Peyer's patch (tissue), 4 donors: ENCODE results near the gene S1PR1. TPM values are rescaled to one million over a fixed set of nuclear protein-coding genes. Genes with fewer than 3 reads are reported as not detected.
"Not testable (repeated sequence)": the region's sequence is repeated elsewhere in the genome, so short reads cannot be mapped to it uniquely, and the experiment has no call there.

Source experiments
- DNase-seq, 3 donors: peaks; one replicate each; pipeline ENCODE4 v3.0.0-alpha.2; 2017 to 2019
- H3K27ac ChIP-seq, 4 donors: fragments of 200-600 bp; sonication (generic); one replicate each; pipeline ENCODE4 v1.5.1; 2016 to 2019
- H3K27me3 ChIP-seq, 2 donors: fragments of 200-600 bp; sonication (generic); one replicate each; pipeline ENCODE4 v1.5.1; 2019
- H3K36me3 ChIP-seq, 3 donors: fragments of 200-600 bp; sonication (generic); one replicate each; pipeline ENCODE4 v1.5.1; 2016 to 2019
- H3K4me1 ChIP-seq, 4 donors: fragments of 200-600 bp; sonication (generic); one replicate each; pipeline ENCODE4 v1.5.1; 2016 to 2019
- H3K4me3 ChIP-seq, 4 donors: fragments of 200-600 bp; sonication (generic); 1 replicate in 3 of 4; 2 replicates in 1 of 4; pipeline ENCODE4 v1.5.1; 2016 to 2019; ENCODE audit warnings: mild to moderate bottlenecking in 1 of 4
- H3K9me3 ChIP-seq, 4 donors: fragments of 200-600 bp; sonication (generic); one replicate each; pipeline ENCODE4 v1.5.1; 2016 to 2019; ENCODE audit warnings: mild to moderate bottlenecking in 1 of 4
- CTCF ChIP-seq, 6 experiments: fragments of 450-650 bp in 4 of 6; fragments of 200-600 bp in 2 of 6; sonication (generic) in 1 of 6; IDR thresholded peaks; one replicate each; pipeline ENCODE4 v1.5.1; 2017 to 2019; ENCODE audit warnings: antibody characterized with exemption in 6 of 6, mild to moderate bottlenecking in 3 of 6, moderate library complexity in 1 of 6
- POLR2A ChIP-seq, 2 donors: fragments of 450-650 bp; IDR thresholded peaks; one replicate each; pipeline ENCODE4 v1.5.1; 2017; ENCODE audit warnings: antibody characterized with exemption in 2 of 2, mild to moderate bottlenecking in 2 of 2, moderate library complexity in 2 of 2
- total RNA-seq, 4 donors: library from RNA; depleted of rRNA; stranded (reverse); fragments of >200 nt; gene quantifications; one replicate each; pipeline ENCODE4 v1.1.0, GENCODE V29; 2016

S1PR1 gene
- total RNA-seq, 4 donors from 2014 or later, result 3.0 to 27.2 (median 19.3) TPM

DNA sequence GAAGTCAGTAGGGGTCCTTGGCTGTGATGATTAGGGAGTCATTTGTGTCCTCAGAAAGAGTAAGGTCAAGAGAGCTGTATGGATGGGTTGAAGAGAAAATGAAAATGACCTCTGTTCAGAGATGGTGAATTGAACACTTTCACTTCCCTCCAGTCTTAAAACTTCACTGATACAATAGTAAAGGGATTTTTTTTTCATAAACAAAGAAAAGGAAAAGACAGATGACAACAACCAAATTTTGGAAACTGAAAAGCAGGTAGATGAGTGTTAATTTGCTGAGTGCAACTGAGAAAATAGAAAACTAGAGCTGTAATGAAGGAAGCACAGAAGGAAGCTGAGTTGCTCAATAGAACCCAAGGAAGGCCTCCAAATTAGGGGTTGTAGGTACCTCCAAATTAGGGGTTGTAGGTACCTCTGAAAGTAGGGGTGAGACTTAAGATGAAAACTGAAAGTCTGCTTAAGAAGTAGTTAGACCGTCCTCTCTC, 14.8 kb upstream of the S1PR1 start:
- no peak for DNase-seq
- H3K27ac ChIP-seq, result no peak overlapping the region
- no peak overlapping the region for H3K4me3 ChIP-seq
- no peaks in the 10 kb centered on the region for H3K27me3 ChIP-seq
- no peaks in the 10 kb centered on the region for H3K9me3 ChIP-seq
- H3K36me3 ChIP-seq, result no peaks in the 10 kb centered on the region
- TF ChIP-seq POLR2A (IDR thresholded peaks at IDR 0.05) (no peak), CTCF (IDR thresholded peaks at IDR 0.05) (no peak)
- no peaks in the 10 kb centered on the region for H3K4me1 ChIP-seq

GRCh38 chr1:101227837-101228236, 9.0 kb upstream of the S1PR1 start:
- no peaks in the 10 kb centered on the region for H3K27me3 ChIP-seq
- no peaks in the 10 kb centered on the region for H3K9me3 ChIP-seq
- no peak overlapping the region for H3K4me3 ChIP-seq
- H3K27ac ChIP-seq, result no peak overlapping the region
- TF ChIP-seq CTCF (IDR thresholded peaks at IDR 0.05) (no peak), POLR2A (IDR thresholded peaks at IDR 0.05) (no peak)
- no peak for DNase-seq
- no peaks in the 10 kb centered on the region for H3K36me3 ChIP-seq
- H3K4me1 ChIP-seq, result no peaks in the 10 kb centered on the region

DNA sequence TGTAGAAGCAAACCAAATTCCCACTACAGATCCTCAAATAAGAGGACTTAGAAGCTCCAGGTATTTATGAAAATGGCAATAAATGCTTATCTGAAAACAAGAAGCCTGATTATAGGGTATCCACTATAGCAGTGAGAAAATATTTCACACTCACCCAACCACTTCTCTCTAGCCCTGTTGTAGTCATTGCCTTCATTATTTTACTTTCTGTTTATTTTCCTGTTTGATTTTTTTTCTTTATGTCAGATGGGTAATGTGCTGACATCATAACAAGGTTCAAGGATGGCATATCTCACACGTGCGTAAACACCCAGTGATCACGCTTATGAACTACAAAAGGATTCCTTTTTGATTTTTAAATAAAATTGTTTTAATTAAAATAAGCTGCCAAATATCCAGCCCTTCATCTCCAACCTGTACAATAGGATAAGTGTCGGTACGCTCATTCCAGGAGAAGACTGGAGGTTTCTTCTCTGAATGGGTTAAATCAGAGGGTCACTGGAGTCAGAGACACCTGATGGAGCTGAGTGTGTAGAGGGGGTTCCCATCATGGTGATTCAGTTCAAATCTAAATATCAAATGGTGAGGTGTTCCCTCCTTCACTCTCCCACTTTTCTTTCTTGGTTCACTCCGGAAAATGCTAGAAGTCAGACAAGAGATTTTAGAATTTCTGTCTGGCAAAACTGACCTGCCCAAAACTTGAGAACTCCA, 8.2 kb upstream of the S1PR1 start:
- H3K4me3 ChIP-seq, result no peak overlapping the region
- H3K9me3 ChIP-seq, result no peaks in the 10 kb centered on the region
- no peaks in the 10 kb centered on the region for H3K27me3 ChIP-seq
- no peaks in the 10 kb centered on the region for H3K4me1 ChIP-seq
- no peaks in the 10 kb centered on the region for H3K36me3 ChIP-seq
- no peak overlapping the region for H3K27ac ChIP-seq
- no peak for DNase-seq
- no peak for TF ChIP-seq POLR2A (IDR thresholded peaks at IDR 0.05)
- no peak for TF ChIP-seq CTCF (IDR thresholded peaks at IDR 0.05)

DNA sequence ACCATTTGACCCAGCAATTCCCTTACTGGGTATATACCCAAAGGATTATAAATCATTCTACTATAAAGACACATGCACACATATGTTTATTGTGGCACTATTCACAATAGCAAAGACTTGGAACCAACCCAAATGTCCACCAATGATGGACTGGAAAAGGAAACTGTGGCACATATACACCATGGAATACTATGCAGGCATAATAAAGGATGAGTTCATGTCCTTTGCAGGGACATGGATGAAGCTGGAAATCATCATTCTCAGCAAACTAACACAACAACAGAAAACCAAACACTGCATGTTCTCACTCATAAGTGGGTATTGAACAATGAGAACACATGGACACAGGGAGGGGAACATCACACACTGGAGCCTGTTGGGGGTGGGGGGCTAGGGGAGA, 4.6 kb upstream of the S1PR1 start:
- not testable (repeated sequence) for H3K36me3 ChIP-seq, H3K9me3 ChIP-seq, H3K27me3 ChIP-seq, H3K27ac ChIP-seq, H3K4me3 ChIP-seq, DNase-seq
- peaks cover 0 to 12% (median 5%) of the 10 kb centered on the region in 4 donors for H3K4me1 ChIP-seq

DNA sequence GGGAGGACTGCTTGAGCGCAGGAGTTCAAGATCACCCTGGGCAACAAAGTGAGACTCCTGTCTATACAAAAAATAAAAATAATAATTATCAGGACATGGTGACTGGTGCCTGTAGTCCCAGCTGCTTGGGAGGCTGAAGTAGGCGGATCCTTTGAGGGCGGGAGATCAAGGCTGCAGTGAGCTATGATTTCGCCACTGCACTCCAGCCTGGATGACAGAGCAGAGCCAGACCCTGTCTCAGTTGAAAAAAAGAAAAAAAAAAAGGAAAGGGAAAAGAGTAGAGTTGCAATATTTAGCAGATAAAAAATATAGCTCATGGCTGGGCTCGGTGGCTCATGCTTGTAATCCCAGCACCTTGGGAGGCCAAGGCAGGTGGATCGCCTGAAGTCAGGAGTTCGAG, 3.3 kb upstream of the S1PR1 start:
- no peaks in the 10 kb centered on the region for H3K27me3 ChIP-seq
- TF ChIP-seq CTCF (IDR thresholded peaks at IDR 0.05) (no peak), POLR2A (IDR thresholded peaks at IDR 0.05) (no peak)
- no peak for DNase-seq

DNA sequence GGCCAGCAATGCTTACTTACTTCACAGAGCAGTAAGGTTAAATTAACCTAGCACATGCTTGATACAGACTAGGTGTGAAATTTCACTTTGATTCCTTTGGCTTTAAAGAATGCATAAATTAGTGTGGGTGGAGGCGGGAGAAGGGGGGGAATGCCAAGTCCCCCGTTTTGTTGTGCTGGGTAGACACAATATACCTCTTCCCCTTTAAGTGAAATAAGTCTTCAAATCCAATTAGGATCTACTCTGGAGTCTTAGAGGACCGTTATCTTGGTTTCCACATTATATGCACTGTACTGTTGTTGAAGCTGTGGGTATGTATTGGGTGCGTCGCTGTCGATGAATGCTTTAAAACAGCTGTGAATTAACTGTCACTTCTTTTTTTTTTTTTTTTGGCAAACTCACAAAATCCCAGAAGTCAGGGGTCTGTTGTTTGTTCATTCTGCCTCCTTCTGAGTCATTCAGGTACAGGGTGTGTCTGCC, 1.6 kb upstream of the S1PR1 start:
- no peaks in the 10 kb centered on the region for H3K36me3 ChIP-seq
- peak overlapping the region in 3 of 4 donors; percentile 40 to 81 (median 74) for H3K27ac ChIP-seq

More for the DNA sequence above, 3.3 kb upstream of the S1PR1 start:
- H3K27ac ChIP-seq, result no peak overlapping the region
- H3K4me3 ChIP-seq, result no peak overlapping the region
- no peaks in the 10 kb centered on the region for H3K36me3 ChIP-seq
- peaks cover 0 to 26% (median 10%) of the 10 kb centered on the region in 4 donors for H3K4me1 ChIP-seq
- H3K9me3 ChIP-seq, result no peaks in the 10 kb centered on the region

More for the DNA sequence above, 1.6 kb upstream of the S1PR1 start:
- DNase-seq, result no peak
- no peak for TF ChIP-seq CTCF (IDR thresholded peaks at IDR 0.05)
- TF ChIP-seq POLR2A (IDR thresholded peaks at IDR 0.05), result no peak
- H3K27me3 ChIP-seq, result no peaks in the 10 kb centered on the region
- peaks cover 0 to 26% (median 11%) of the 10 kb centered on the region in 4 donors for H3K4me1 ChIP-seq
- H3K4me3 ChIP-seq, result peak overlapping the region in 3 of 4 donors; percentile 43 to 66 (median 53)
- no peaks in the 10 kb centered on the region for H3K9me3 ChIP-seq
